ENCODE measurements around the gene ACE. TPM values are rescaled to one million over a fixed set of nuclear protein-coding genes. Genes with fewer than 3 reads are reported as not detected.

The ACE gene
- total RNA-seq, 1 donor from 2014 or later: 16.0 TPM

GRCh38 chr17:63534816-63535455 is 58.1 kb downstream of the ACE start:
- intact Hi-C loops (cut with micrococcal nuclease): no loop called here

DNA sequence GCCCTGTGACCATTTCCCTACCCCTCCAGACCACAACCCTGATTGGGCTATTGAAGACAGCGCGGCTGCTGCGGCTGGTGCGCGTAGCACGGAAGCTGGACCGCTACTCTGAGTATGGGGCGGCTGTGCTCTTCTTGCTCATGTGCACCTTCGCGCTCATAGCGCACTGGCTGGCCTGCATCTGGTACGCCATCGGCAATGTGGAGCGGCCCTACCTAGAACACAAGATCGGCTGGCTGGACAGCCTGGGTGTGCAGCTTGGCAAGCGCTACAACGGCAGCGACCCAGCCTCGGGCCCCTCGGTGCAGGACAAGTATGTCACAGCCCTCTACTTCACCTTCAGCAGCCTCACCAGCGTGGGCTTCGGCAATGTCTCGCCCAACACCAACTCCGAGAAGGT is 58.8 kb downstream of the ACE start:
- intact Hi-C loops (cut with micrococcal nuclease): no loop called here

DNA sequence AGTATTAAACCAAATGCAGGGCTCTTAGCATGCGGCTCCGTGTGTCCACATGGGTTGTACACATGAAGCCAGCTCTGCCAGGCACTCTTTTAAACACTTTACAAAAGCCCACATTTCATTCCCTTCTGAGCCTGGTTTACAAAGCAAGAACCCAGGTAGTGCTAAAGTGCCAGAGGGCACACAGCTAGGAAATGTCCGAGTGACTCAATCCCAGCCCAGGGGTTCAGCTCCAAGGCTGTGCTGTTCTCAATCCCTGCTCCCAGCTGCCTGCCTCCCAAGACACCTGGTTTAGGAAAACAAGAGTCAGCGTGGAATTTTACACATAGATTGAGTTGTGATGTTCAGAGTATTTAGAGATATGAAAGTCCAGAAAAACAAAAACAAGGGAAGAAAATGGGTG is 60.1 kb downstream of the ACE start:
- intact Hi-C loops (cut with micrococcal nuclease): no loop called here

GRCh38 chr17:63537991-63538692 is 61.3 kb downstream of the ACE start:
- intact Hi-C loops (cut with micrococcal nuclease): no loop called here

DNA sequence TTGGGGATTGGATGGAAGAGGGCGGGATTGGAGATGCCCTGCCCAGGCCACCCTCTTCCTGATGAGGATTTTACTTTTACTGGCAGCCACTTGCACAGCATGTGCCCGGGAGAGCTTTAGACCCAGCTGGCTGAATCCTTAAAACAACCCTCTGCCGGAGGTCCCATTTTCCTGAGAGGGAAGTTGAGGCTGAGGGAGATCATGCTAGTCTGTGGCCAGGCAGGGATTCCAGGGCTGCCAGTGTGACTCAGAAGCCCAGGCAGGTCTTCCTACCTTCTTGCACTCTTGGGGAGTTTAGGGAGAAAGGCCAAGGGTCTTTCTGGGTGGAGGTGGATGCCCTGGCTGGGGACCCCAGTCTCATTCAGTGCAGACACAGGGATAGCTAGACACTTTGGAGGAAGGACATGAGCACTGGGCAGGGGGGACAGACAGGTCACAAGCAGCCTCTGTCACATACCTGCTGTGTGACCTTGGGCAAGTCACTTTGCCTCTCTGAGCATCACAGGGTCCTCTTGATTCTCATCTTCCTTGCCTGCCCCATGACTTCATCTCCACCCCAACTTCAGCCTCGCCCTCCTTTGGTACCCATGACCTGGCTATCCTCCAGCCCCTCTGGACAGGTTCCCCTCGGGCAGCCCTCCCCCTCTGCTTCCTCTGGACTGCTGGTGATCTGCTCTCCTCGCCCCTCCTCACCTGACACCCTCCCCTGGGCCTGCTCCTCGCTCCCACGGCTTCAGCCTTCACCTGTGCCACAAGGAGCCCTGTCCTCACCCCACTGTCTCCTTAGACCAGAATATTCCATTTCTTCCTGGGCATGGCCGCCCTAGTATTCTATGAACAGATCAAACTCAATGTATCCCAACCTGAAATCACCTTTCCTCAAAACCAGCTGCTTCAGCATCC is 62.1 kb downstream of the ACE start:
- intact Hi-C loops (cut with micrococcal nuclease): no loop called here

GRCh38 chr17:63540590-63540989 is 63.7 kb downstream of the ACE start:
- intact Hi-C loops (cut with micrococcal nuclease): no loop called here

- intact Hi-C loops (cut with micrococcal nuclease): no loop called here
These were observed 65.3 kb downstream of the ACE start for GRCh38 chr17:63542218-63542545.

DNA sequence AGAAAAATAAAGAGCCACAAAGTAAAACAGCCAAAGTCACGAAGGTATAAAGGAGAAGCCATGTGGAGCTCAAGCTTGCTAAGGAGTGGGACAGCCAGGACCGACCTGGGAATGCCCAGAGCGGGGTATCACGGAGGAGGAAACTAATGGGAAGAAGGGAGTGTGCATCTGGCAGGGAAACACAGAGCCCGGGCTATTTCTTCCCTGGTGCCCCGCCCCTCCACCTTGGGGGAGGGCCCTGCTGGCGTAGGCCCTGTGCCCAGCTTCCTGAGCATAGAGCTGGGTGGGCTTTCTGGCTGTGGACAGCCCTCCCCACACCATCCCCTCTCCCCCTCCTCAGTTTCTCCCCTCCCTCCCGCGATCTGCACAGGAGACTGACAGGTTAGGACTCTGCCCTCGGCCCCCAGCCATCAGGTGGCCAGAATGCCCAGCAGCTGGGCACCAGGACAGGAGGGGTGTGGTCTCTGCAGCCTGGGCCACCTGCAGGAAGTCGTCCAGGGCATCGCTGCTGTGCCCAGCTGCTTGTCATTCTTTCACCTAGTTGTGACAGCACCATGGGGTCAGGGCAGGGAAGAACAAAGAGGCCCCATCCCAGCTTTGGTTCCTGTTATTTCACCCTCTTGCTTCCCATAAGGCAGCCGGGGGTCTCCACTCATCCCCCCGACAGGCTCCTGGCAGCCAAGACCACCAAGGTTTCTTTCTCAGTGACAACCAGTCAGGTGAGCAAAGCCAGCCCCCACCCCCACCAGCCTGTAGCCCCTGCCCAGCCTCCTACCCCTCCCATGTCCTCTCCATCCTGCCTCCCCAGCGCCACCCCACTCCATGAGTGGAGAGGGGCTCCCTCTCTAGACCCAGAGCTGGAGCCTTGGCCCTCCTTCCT is 66.3 kb downstream of the ACE start:
- intact Hi-C loops (cut with micrococcal nuclease): no loop called here

- intact Hi-C loops (cut with micrococcal nuclease): no loop called here
These were observed 67.1 kb downstream of the ACE start for GRCh38 chr17:63543822-63544420.

- intact Hi-C loops (cut with micrococcal nuclease): no loop called here
These were observed 67.8 kb downstream of the ACE start for GRCh38 chr17:63544467-63545301.

GRCh38 chr17:63546308-63547082 is 69.6 kb downstream of the ACE start:
- intact Hi-C loops (cut with micrococcal nuclease): no loop called here

- intact Hi-C loops (cut with micrococcal nuclease): no loop called here
These were observed 70.2 kb downstream of the ACE start for GRCh38 chr17:63547083-63547523.

Other genes starting within 250 kb of the ACE start
- 13.1 and 15.4 TPM in 2 replicates for gene CYB561, start 30.8 kb upstream of the ACE start, total RNA-seq
- not detected in 2 replicates for gene KCNH6, start 46.3 kb downstream of the ACE start, total RNA-seq
- 128 and 133 TPM in 2 replicates for gene DCAF7, start 73.4 kb downstream of the ACE start, total RNA-seq
- 25.1 and 27.5 TPM in 2 replicates for gene TACO1, start 123.8 kb downstream of the ACE start, total RNA-seq
- 42.7 and 43.5 TPM in 2 replicates for gene MAP3K3, start 145.4 kb downstream of the ACE start, total RNA-seq
- 637 and 645 TPM in 2 replicates for gene LIMD2, start 223.1 kb downstream of the ACE start, total RNA-seq